Cardiac septum (tissue), 1 donor: ENCODE results near the gene LSS. TPM values are rescaled to one million over a fixed set of nuclear protein-coding genes. Genes with fewer than 3 reads are reported as not detected.

Source experiments
- total RNA-seq: library from RNA; stranded (reverse); fragmentation: NEBNext Ultra II Directional; extraction: Animal tissue kit (Norgen Biotek cat#: 25700); gene quantifications from one replicate; pipeline ENCODE4 v1.2.1, GENCODE V29; 2021
- donor health status: DM: no; HTN: no; CAD: no.

Gene LSS
- total RNA-seq, 1 donor from 2014 or later: 34.9 TPM

Other genes starting within 250 kb of the LSS start
- 140 TPM for gene COL6A1, start 247.0 kb downstream of the LSS start, total RNA-seq
- 157 TPM for gene COL6A2, start 130.7 kb downstream of the LSS start, total RNA-seq
- 0.83 TPM for gene FTCD, start 73.2 kb downstream of the LSS start, total RNA-seq
- 7.3 TPM for gene SPATC1L, start 44.3 kb downstream of the LSS start, total RNA-seq
- 69.9 TPM for gene MCM3AP, start 56.8 kb upstream of the LSS start, total RNA-seq
- 14.1 TPM for gene YBEY, start 57.6 kb upstream of the LSS start, total RNA-seq
- gene C21orf58, start 95.1 kb upstream of the LSS start, total RNA-seq: 1.4 TPM
- gene PCNT, start 95.4 kb upstream of the LSS start, total RNA-seq: 21.0 TPM
- 38.9 TPM for gene DIP2A, start 230.1 kb upstream of the LSS start, total RNA-seq